NCI-H82 treated with DMSO at 0.1 percent for 48 hours (cell line): Measurements from ENCODE around the gene CCDC167.

Experiments
- DNase-seq: peaks from one replicate; lab custom pipeline; 2025; ENCODE audit not compliant: unreplicated experiment; lab: John Stamatoyannopoulos, UW

CCDC167 gene

GRCh38 chr6:37491171-37491829 lies 8.4 kb downstream of the CCDC167 start:
- DNase-seq, result no peak

- no peak for DNase-seq
These were observed 9.0 kb downstream of the CCDC167 start for GRCh38 chr6:37490536-37491170.

GRCh38 chr6:37489697-37490336 lies 9.9 kb downstream of the CCDC167 start:
- DNase-seq, result no peak

GRCh38 chr6:37488476-37488875 lies 11.2 kb downstream of the CCDC167 start:
- DNase-seq, result no peak

- no peak for DNase-seq
These were observed 11.9 kb downstream of the CCDC167 start for GRCh38 chr6:37487591-37488380.

GRCh38 chr6:37486121-37486839 lies 13.4 kb downstream of the CCDC167 start:
- DNase-seq, result no peak

- DNase-seq, result no peak
These were observed 14.4 kb downstream of the CCDC167 start for GRCh38 chr6:37485291-37485702.

- no peak for DNase-seq
These were observed 14.9 kb downstream of the CCDC167 start for GRCh38 chr6:37484786-37485170.

- DNase-seq, result peak; percentile 20
These were observed 15.5 kb downstream of the CCDC167 start for GRCh38 chr6:37483917-37484785.

GRCh38 chr6:37483252-37483901 lies 16.3 kb downstream of the CCDC167 start:
- no peak for DNase-seq

- DNase-seq, result no peak
These were observed 17.0 kb downstream of the CCDC167 start for GRCh38 chr6:37482606-37483251.

- no peak for DNase-seq
These were observed 17.7 kb downstream of the CCDC167 start for GRCh38 chr6:37481711-37482605.

- DNase-seq, result no peak
These were observed 18.6 kb downstream of the CCDC167 start for GRCh38 chr6:37480951-37481534.

GRCh38 chr6:37480118-37480736 lies 19.5 kb downstream of the CCDC167 start:
- DNase-seq, result no peak

- DNase-seq, result no peak
These were observed 20.3 kb downstream of the CCDC167 start for GRCh38 chr6:37479266-37479854.

GRCh38 chr6:37478827-37479226 lies 20.9 kb downstream of the CCDC167 start:
- DNase-seq, result no peak
